SU-DHL-6 (cell line): Measurements from ENCODE around the gene SPATA20.

Experiments
- CTCF ChIP-seq: fragments of 200-600 bp; sonication (generic); IDR thresholded peaks from one replicate; pipeline ENCODE4 v1.5.1; 2017; ENCODE audit warnings: antibody characterized with exemption, mild to moderate bottlenecking, low read length, moderate library complexity; ENCODE audit not compliant: insufficient read depth, poor library complexity, severe bottlenecking
- EZH2phosphoT487 ChIP-seq: fragments of 200-600 bp; sonication (generic), shearing (Covaris generic); conservative IDR thresholded peaks from 2 replicates; pipeline ENCODE4 v1.6.1; 2018; ENCODE audit warnings: mild to moderate bottlenecking, antibody characterized with exemption, low read length, moderate library complexity, mixed read lengths

DNA sequence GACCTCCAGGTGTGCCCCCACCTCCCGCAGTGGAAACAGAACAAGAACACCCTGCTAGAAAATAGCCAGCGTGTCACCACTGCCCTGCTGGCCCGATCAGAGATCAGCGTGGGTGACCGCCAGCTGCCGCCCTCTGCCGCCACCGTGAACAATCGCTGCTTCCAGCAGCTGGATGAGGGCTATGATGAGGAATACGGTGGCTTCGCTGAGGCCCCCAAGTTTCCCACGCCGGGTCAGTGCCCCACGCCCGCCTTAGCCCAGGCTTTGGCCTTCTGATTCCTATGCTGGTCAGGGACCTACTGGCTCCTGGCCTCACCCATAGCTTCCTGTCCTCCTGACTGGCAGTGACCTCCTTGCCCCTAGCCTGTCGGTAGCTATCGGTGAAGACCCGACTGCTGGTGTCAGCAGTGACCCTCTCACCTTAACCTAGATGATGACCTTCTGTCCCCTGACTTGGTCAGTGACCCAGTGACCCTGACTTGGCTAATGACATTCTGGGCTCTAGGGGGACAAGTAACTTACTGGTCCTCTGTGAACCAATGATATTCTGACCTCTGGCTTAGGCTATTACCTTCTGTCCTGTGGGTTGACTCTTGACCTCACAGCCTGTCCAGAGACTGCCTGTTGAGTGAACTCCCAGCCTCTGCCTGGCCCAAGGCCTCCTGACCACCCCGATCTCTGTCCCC lies 2.4 kb downstream of the SPATA20 start:
- TF ChIP-seq CTCF (no peak), EZH2phosphoT487 (no peak)
